ENCODE results near the gene FAH. TPM values are rescaled to one million over a fixed set of nuclear protein-coding genes. Genes with fewer than 3 reads are reported as not detected.
A peak's percentile ranks its signal among the peaks of the same experiment; 100 is the strongest.

Gene FAH
- total and polyA plus RNA-seq, 10 of the 15 experiments (the other 5 are each of a cell fraction or from before 2014, with no cell fraction given): 36.3 to 121 (median 62.0) TPM

DNA sequence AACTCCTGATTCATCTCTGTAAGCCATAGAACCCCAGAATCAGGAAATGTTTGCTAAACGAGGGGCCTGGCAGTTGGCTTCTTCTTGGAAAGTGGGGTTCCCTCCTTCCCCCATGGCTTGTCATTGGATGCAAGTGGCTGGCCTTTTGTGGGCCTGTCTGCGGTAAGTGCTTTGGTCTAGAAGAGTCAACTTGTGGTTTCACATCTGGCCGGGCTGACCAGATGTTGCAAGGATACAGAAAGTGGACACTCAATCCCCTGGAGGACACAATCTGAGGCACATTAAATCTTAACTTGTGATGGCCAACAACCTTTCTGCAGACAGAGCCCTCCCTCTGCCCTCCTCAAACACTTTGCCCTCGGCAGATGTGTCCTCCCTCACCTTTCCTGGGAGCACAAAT, 1.1 kb downstream of the FAH start:
- SMC1A ChIA-PET (ENCODE audit: uncharacterized antibody, unreplicated experiment): interaction anchor here (0.7 to 1.7 kb wide), 4 partner anchors 20 to 93 kb away, joined by 3 to 4 read pairs (median 4); no protein-coding TSS in a partner anchor
- WGBS (ENCODE audit: insufficient coverage, insufficient replicate concordance, low lambda C conversion rate, missing lambda C conversion rate): 53% methylated on average over 4 of the region's 4 CpGs
- POLR2A ChIA-PET: interaction anchor here (0.9 kb wide), 1 partner anchor 94 kb away, joined by 4 read pairs; no protein-coding TSS in a partner anchor
- TF ChIP-seq NFIC (IDR thresholded peaks at IDR 0.05; ENCODE audit: low read depth, low read length) (no peak), EED (IDR thresholded peaks at IDR 0.05; ENCODE audit: low read depth) (0 out of 2 replicates have a peak, but pooled peaks have one; percentile 22), RUNX3 (IDR thresholded peaks at IDR 0.05; ENCODE audit: low read length) (peak; percentile 70), KDM1A (IDR thresholded peaks at IDR 0.05; ENCODE audit: borderline replicate concordance) (no peak), MYC (IDR thresholded peaks at IDR 0.05; ENCODE audit: insufficient read depth, insufficient read length, insufficient replicate concordance, low read length, severe bottlenecking) (no peak), NFYB (IDR thresholded peaks at IDR 0.05; ENCODE audit: insufficient read depth, low read depth, low read length) (0 out of 2 replicates have a peak, but pooled peaks have one; percentile 47)
- BruUV-seq (replicated peaks): no TSS peak
- FAIRE-seq (no peak), DNase-seq (ENCODE audit: low read depth, low spot score) (no peak), ATAC-seq (no peak)
- peak overlapping the region; percentile 58 for H3K9ac ChIP-seq (ENCODE audit: control insufficient read depth, insufficient read depth, low read length)
- peaks cover 4% of the 10 kb centered on the region for H3K79me2 ChIP-seq (ENCODE audit: control insufficient read depth, insufficient read depth, low read length)
- CTCF ChIA-PET: interaction anchor here (0.9 to 1.0 kb wide), 2 partner anchors 18 to 300 kb away, joined by 3 to 4 read pairs; no protein-coding TSS in a partner anchor
- peak overlapping the region; percentile 86; the same call in 1 of the 2 replicates for H3K4me3 ChIP-seq
- peak overlapping the region; percentile 93 for H3K4me2 ChIP-seq (ENCODE audit: control insufficient read depth, insufficient read depth)
- H3K36me3 ChIP-seq (ENCODE audit: control insufficient read depth in 2 of 2, insufficient read depth in 2 of 2, low read length in 1 of 2): no peaks in the 10 kb centered on the region; a peak in 2 of 4 replicates
- intact Hi-C loops (cut with micrococcal nuclease; ENCODE audit: unreplicated experiment) (loop anchor here (5.0 kb wide), 1 partner anchor 92 kb away; no protein-coding TSS in a partner anchor), in situ Hi-C loops (cut with MboI) (no loop called here)
- RAD21 ChIA-PET (ENCODE audit: unreplicated experiment): interaction anchor here (2.0 kb wide), 1 partner anchor 82 kb away, joined by 10 read pairs; no protein-coding TSS in a partner anchor
- no peaks in the 10 kb centered on the region for H4K20me1 ChIP-seq (ENCODE audit: control insufficient read depth, insufficient read depth)
- H3K27me3 ChIP-seq (replicated peaks in 1 of 2; ENCODE audit: control insufficient read depth in 2 of 2, insufficient read depth in 2 of 2, low read length in 1 of 2): no peaks in the 10 kb centered on the region
- no peaks in the 10 kb centered on the region for H3K9me3 ChIP-seq (replicated peaks; ENCODE audit: control insufficient read depth, insufficient read depth, low read length)
- H2AFZ ChIP-seq (ENCODE audit: control insufficient read depth, low read depth, low read length): no peak overlapping the region
- H3K4me1 ChIP-seq (ENCODE audit: control insufficient read depth, insufficient read depth, low read length): peaks cover 8% of the 10 kb centered on the region
- peak overlapping the region; percentile 84; the same call in 1 of the 2 replicates for H3K27ac ChIP-seq (ENCODE audit: control insufficient read depth, insufficient read depth)

DNA sequence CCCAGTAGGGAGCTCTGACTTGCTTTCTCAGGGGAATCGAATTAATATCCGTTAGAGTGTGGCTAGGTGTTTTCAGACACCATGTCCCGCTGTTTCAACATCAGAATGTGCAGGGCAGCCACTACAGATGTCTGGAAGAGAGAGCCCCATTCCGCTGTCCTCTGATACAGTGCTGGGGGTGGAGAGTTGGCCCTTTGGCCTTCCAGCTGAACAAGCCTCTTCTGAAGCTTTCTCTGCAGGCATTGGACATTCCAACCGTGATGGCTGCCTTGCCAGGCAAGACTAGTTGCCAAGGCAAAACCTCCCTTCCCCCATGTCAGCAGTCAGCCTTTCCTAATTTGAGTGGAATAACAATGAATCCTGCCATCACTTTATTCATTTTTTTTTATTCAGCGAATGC, 1.5 kb downstream of the FAH start:
- Histone ChIP-seq H3K4me1 (ENCODE audit: control insufficient read depth, insufficient read depth, low read length) (peaks cover 10% of the 10 kb centered on the region), H3K27me3 (replicated peaks in 1 of 2; ENCODE audit: control insufficient read depth in 2 of 2, insufficient read depth in 2 of 2, low read length in 1 of 2) (no peaks in the 10 kb centered on the region), H2AFZ (ENCODE audit: control insufficient read depth, low read depth, low read length) (no peak overlapping the region), H3K4me2 (ENCODE audit: control insufficient read depth, insufficient read depth) (peak overlapping the region; percentile 93; the same call in 1 of the 2 replicates), H3K9ac (ENCODE audit: control insufficient read depth, insufficient read depth, low read length) (no peak overlapping the region), H3K36me3 (ENCODE audit: control insufficient read depth in 2 of 2, insufficient read depth in 2 of 2, low read length in 1 of 2) (no peaks in the 10 kb centered on the region; a peak in 2 of 4 replicates), H3K9me3 (replicated peaks; ENCODE audit: control insufficient read depth, insufficient read depth, low read length) (no peaks in the 10 kb centered on the region), H3K27ac (ENCODE audit: control insufficient read depth, insufficient read depth) (no peak overlapping the region), H3K4me3 (peak overlapping the region; percentile 86; the same call in 1 of the 2 replicates), H4K20me1 (ENCODE audit: control insufficient read depth, insufficient read depth) (no peaks in the 10 kb centered on the region), H3K79me2 (ENCODE audit: control insufficient read depth, insufficient read depth, low read length) (peaks cover 4% of the 10 kb centered on the region)
- RAD21 ChIA-PET (ENCODE audit: unreplicated experiment): no interaction called here
- CTCF ChIA-PET: no interaction called here
- BruUV-seq (replicated peaks): no TSS peak
- POLR2A ChIA-PET: interaction anchor here (0.9 kb wide), 1 partner anchor 94 kb away, joined by 4 read pairs; no protein-coding TSS in a partner anchor
- in situ Hi-C loops (cut with MboI) (no loop called here), intact Hi-C loops (cut with micrococcal nuclease; ENCODE audit: unreplicated experiment) (loop anchor here (5.0 kb wide), 1 partner anchor 92 kb away; no protein-coding TSS in a partner anchor)
- WGBS (ENCODE audit: insufficient coverage, insufficient replicate concordance, low lambda C conversion rate, missing lambda C conversion rate): 97% methylated on average over 6 of the region's 6 CpGs
- SMC1A ChIA-PET (ENCODE audit: uncharacterized antibody, unreplicated experiment): interaction anchor here (1.3 to 1.7 kb wide), 2 partner anchors 23 to 82 kb away, joined by 4 read pairs; no protein-coding TSS in a partner anchor
- no peak for DNase-seq (ENCODE audit: low read depth, low spot score)
- no peak for ATAC-seq
- FAIRE-seq: no peak
- TF ChIP-seq PAX8 (IDR thresholded peaks at IDR 0.05): no peak
- TF ChIP-seq, protein P1, sequence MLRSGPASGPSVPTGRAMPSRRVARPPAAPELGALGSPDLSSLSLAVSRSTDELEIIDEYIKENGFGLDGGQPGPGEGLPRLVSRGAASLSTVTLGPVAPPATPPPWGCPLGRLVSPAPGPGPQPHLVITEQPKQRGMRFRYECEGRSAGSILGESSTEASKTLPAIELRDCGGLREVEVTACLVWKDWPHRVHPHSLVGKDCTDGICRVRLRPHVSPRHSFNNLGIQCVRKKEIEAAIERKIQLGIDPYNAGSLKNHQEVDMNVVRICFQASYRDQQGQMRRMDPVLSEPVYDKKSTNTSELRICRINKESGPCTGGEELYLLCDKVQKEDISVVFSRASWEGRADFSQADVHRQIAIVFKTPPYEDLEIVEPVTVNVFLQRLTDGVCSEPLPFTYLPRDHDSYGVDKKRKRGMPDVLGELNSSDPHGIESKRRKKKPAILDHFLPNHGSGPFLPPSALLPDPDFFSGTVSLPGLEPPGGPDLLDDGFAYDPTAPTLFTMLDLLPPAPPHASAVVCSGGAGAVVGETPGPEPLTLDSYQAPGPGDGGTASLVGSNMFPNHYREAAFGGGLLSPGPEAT (IDR thresholded peaks at IDR 0.05; ENCODE audit: low read depth): no peak
- no peak for TF ChIP-seq ZNF217 (IDR thresholded peaks at IDR 0.05)
- TF ChIP-seq GATAD2B (conservative IDR thresholded peaks at IDR 0.05; ENCODE audit: low read depth): no peak
- TF ChIP-seq, protein P2, sequence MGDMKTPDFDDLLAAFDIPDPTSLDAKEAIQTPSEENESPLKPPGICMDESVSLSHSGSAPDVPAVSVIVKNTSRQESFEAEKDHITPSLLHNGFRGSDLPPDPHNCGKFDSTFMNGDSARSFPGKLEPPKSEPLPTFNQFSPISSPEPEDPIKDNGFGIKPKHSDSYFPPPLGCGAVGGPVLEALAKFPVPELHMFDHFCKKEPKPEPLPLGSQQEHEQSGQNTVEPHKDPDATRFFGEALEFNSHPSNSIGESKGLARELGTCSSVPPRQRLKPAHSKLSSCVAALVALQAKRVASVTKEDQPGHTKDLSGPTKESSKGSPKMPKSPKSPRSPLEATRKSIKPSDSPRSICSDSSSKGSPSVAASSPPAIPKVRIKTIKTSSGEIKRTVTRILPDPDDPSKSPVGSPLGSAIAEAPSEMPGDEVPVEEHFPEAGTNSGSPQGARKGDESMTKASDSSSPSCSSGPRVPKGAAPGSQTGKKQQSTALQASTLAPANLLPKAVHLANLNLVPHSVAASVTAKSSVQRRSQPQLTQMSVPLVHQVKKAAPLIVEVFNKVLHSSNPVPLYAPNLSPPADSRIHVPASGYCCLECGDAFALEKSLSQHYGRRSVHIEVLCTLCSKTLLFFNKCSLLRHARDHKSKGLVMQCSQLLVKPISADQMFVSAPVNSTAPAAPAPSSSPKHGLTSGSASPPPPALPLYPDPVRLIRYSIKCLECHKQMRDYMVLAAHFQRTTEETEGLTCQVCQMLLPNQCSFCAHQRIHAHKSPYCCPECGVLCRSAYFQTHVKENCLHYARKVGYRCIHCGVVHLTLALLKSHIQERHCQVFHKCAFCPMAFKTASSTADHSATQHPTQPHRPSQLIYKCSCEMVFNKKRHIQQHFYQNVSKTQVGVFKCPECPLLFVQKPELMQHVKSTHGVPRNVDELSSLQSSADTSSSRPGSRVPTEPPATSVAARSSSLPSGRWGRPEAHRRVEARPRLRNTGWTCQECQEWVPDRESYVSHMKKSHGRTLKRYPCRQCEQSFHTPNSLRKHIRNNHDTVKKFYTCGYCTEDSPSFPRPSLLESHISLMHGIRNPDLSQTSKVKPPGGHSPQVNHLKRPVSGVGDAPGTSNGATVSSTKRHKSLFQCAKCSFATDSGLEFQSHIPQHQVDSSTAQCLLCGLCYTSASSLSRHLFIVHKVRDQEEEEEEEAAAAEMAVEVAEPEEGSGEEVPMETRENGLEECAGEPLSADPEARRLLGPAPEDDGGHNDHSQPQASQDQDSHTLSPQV (IDR thresholded peaks at IDR 0.05): no peak
